Astrocyte (in vitro differentiated cells and primary cell): ENCODE data around the gene DIP2A. TPM values are rescaled to one million over a fixed set of nuclear protein-coding genes. Genes with fewer than 3 reads are reported as not detected.
"Not testable (repeated sequence)": the region's sequence is repeated elsewhere in the genome, so short reads cannot be mapped to it uniquely, and the experiment has no call there.

Source experiments
- DNase-seq: peaks from one replicate; pipeline ENCODE4 v3.0.0-alpha.2; 2010; ENCODE audit warnings: low read depth
- FAIRE-seq: peaks from 2 replicates; lab custom pipeline; 2011; peaks lifted over from hg19 to GRCh38; lab: Jason Lieb, UNC
- H2AFZ ChIP-seq: 2 replicates; pipeline ENCODE4 v1.6.0; 2012; ENCODE audit warnings: low read depth, low read length, inconsistent platforms
- H3K27ac ChIP-seq: 2 replicates; pipeline ENCODE4 v1.5.1; 2011; ENCODE audit warnings: low read depth, low read length, inconsistent platforms
- H3K27me3 ChIP-seq: 2 replicates; pipeline ENCODE4 v1.6.0; 2011; ENCODE audit warnings: low read length, inconsistent platforms; ENCODE audit not compliant: insufficient read depth
- H3K36me3 ChIP-seq: 2 replicates; pipeline ENCODE4 v1.5.1; 2011; ENCODE audit warnings: low read length, inconsistent platforms; ENCODE audit not compliant: insufficient read depth
- H3K4me1 ChIP-seq: 2 replicates; pipeline ENCODE4 v1.5.1; 2011; ENCODE audit warnings: low read length, inconsistent platforms; ENCODE audit not compliant: insufficient read depth
- H3K4me2 ChIP-seq: 2 replicates; pipeline ENCODE4 v1.6.0; 2012; ENCODE audit warnings: low read length, inconsistent platforms
- H3K4me3 ChIP-seq: 2 replicates; pipeline ENCODE4 v1.5.1; 2011; ENCODE audit warnings: low read depth, mild to moderate bottlenecking, low read length, inconsistent platforms; ENCODE audit not compliant: insufficient read depth
- H3K79me2 ChIP-seq: 2 replicates; pipeline ENCODE4 v1.6.0; 2012; ENCODE audit warnings: mild to moderate bottlenecking, low read length, inconsistent platforms; ENCODE audit not compliant: insufficient read depth
- H3K9ac ChIP-seq: 2 replicates; pipeline ENCODE4 v1.6.0; 2012; ENCODE audit warnings: mild to moderate bottlenecking, low read length, inconsistent platforms
- H3K9me3 ChIP-seq: 2 replicates; pipeline ENCODE4 v1.5.1; 2012; ENCODE audit warnings: low read depth, mild to moderate bottlenecking, low read length, inconsistent platforms; ENCODE audit not compliant: insufficient read depth
- H4K20me1 ChIP-seq: 2 replicates; pipeline ENCODE4 v1.6.0; 2012; ENCODE audit warnings: low read length, inconsistent platforms; ENCODE audit not compliant: insufficient read depth
- H3K27ac Mint-ChIP-seq: one replicate; pipeline ENCODE4 v1.8.0; 2021; ENCODE audit warnings: mild to moderate bottlenecking, mixed read lengths; ENCODE audit not compliant: unreplicated experiment
- H3K27me3 Mint-ChIP-seq: one replicate; pipeline ENCODE4 v1.8.0; 2021; ENCODE audit warnings: low read depth, mixed read lengths; ENCODE audit not compliant: unreplicated experiment
- H3K36me3 Mint-ChIP-seq: one replicate; pipeline ENCODE4 v1.8.0; 2021; ENCODE audit warnings: low read depth, mixed read lengths; ENCODE audit not compliant: unreplicated experiment
- H3K4me1 Mint-ChIP-seq: one replicate; pipeline ENCODE4 v1.8.0; 2021; ENCODE audit warnings: low read depth, mixed read lengths; ENCODE audit not compliant: unreplicated experiment
- H3K4me3 Mint-ChIP-seq: one replicate; pipeline ENCODE4 v1.8.0; 2021; ENCODE audit warnings: mild to moderate bottlenecking, moderate library complexity, mixed read lengths; ENCODE audit not compliant: unreplicated experiment
- H3K9me3 Mint-ChIP-seq: one replicate; pipeline ENCODE4 v1.8.0; 2021; ENCODE audit warnings: mild to moderate bottlenecking, mixed read lengths; ENCODE audit not compliant: unreplicated experiment
- EZH2 ChIP-seq: IDR thresholded peaks from 2 replicates; pipeline ENCODE4 v1.6.1; 2012; ENCODE audit warnings: mild to moderate bottlenecking, low read length, inconsistent platforms; ENCODE audit not compliant: insufficient read depth
- total RNA-seq: library from RNA; stranded (reverse); gene quantifications from 2 replicates; pipeline ENCODE4 v1.2.1, GENCODE V29; 2021
- TF ChIP-seq, protein P1 (sequence below): IDR thresholded peaks from 2 replicates; pipeline ENCODE4 v1.5.1; 2011; ENCODE audit warnings: low read depth, mild to moderate bottlenecking, inconsistent platforms, low read length, moderate library complexity; ENCODE audit not compliant: insufficient read depth

DIP2A gene
- total RNA-seq, 1 donor from 2014 or later: 35.4 TPM

GRCh38 chr21:46570119-46570518 lies 111.4 kb downstream of the DIP2A start:
- Mint-ChIP-seq H3K36me3 (peaks cover 42% of the 10 kb centered on the region), H3K27ac (no peak overlapping the region), H3K4me1 (no peaks in the 10 kb centered on the region), H3K27me3 (no peaks in the 10 kb centered on the region), H3K9me3 (peaks cover 3% of the 10 kb centered on the region), H3K4me3 (no peak overlapping the region)
- H4K20me1 ChIP-seq: no peaks in the 10 kb centered on the region
- peaks cover 32% of the 10 kb centered on the region for H3K36me3 ChIP-seq
- no peak for DNase-seq
- TF ChIP-seq EZH2: no peak
- TF ChIP-seq, protein P1, sequence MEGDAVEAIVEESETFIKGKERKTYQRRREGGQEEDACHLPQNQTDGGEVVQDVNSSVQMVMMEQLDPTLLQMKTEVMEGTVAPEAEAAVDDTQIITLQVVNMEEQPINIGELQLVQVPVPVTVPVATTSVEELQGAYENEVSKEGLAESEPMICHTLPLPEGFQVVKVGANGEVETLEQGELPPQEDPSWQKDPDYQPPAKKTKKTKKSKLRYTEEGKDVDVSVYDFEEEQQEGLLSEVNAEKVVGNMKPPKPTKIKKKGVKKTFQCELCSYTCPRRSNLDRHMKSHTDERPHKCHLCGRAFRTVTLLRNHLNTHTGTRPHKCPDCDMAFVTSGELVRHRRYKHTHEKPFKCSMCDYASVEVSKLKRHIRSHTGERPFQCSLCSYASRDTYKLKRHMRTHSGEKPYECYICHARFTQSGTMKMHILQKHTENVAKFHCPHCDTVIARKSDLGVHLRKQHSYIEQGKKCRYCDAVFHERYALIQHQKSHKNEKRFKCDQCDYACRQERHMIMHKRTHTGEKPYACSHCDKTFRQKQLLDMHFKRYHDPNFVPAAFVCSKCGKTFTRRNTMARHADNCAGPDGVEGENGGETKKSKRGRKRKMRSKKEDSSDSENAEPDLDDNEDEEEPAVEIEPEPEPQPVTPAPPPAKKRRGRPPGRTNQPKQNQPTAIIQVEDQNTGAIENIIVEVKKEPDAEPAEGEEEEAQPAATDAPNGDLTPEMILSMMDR: no peak
- no peaks in the 10 kb centered on the region for H3K4me1 ChIP-seq
- H3K79me2 ChIP-seq: no peaks in the 10 kb centered on the region
- H3K4me3 ChIP-seq: no peak overlapping the region
- FAIRE-seq: no peak
- no peak overlapping the region for H3K9ac ChIP-seq
- H3K9me3 ChIP-seq: no peaks in the 10 kb centered on the region
- H3K27me3 ChIP-seq: no peaks in the 10 kb centered on the region
- no peak overlapping the region for H3K27ac ChIP-seq
- H2AFZ ChIP-seq: no peak overlapping the region
- H3K4me2 ChIP-seq: no peak overlapping the region

DNA sequence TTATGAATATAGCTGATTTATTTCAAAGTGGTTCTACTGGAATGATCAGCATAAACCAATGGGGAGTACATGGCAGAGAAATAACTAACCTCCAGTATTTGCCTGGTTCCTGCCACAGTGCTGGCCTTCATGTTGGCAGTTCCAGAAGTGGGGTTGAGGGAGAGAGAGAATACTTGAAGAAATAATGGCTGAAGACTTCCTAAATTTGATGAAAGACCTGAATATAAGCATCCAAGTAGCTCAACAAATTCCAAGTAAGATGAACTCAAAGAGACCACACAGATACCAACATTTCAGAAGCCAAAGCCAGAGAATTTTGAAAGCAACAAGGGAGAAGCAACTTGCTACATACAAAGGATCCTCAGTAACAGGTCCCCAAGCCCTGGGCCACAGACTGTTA lies 111.9 kb downstream of the DIP2A start:
- H3K27me3 ChIP-seq: no peaks in the 10 kb centered on the region
- peaks cover 28% of the 10 kb centered on the region for H3K36me3 ChIP-seq
- no peaks in the 10 kb centered on the region for H4K20me1 ChIP-seq
- DNase-seq (no peak), FAIRE-seq (no peak)
- no peaks in the 10 kb centered on the region for H3K79me2 ChIP-seq
- Mint-ChIP-seq H3K9me3 (peaks cover 3% of the 10 kb centered on the region), H3K4me3 (no peak overlapping the region), H3K27ac (no peak overlapping the region), H3K27me3 (no peaks in the 10 kb centered on the region), H3K36me3 (peaks cover 40% of the 10 kb centered on the region), H3K4me1 (no peaks in the 10 kb centered on the region)
- no peak overlapping the region for H2AFZ ChIP-seq
- no peak overlapping the region for H3K27ac ChIP-seq
- no peak for TF ChIP-seq EZH2
- TF ChIP-seq, protein P1: no peak
- no peaks in the 10 kb centered on the region for H3K9me3 ChIP-seq
- no peaks in the 10 kb centered on the region for H3K4me1 ChIP-seq
- H3K4me2 ChIP-seq: no peak overlapping the region
- H3K4me3 ChIP-seq: no peak overlapping the region
- H3K9ac ChIP-seq: no peak overlapping the region

- Mint-ChIP-seq H3K4me3 (no peak overlapping the region), H3K27me3 (no peaks in the 10 kb centered on the region), H3K36me3 (peaks cover 33% of the 10 kb centered on the region), H3K4me1 (no peaks in the 10 kb centered on the region), H3K27ac (no peak overlapping the region), H3K9me3 (peaks cover 10% of the 10 kb centered on the region)
- no peak for FAIRE-seq
- DNase-seq: no peak
- no peaks in the 10 kb centered on the region for H4K20me1 ChIP-seq
- H3K4me1 ChIP-seq: no peaks in the 10 kb centered on the region
- no peaks in the 10 kb centered on the region for H3K27me3 ChIP-seq
- no peak overlapping the region for H2AFZ ChIP-seq
- TF ChIP-seq, protein P1: no peak
- TF ChIP-seq EZH2: no peak
- H3K36me3 ChIP-seq: peaks cover 11% of the 10 kb centered on the region
- no peak overlapping the region for H3K4me3 ChIP-seq
- H3K27ac ChIP-seq: no peak overlapping the region
- H3K9me3 ChIP-seq: no peaks in the 10 kb centered on the region
- H3K4me2 ChIP-seq: no peak overlapping the region
- no peaks in the 10 kb centered on the region for H3K79me2 ChIP-seq
- no peak overlapping the region for H3K9ac ChIP-seq
Measured at GRCh38 chr21:46572850-46573249, 114.2 kb downstream of the DIP2A start.

GRCh38 chr21:46577786-46578185 lies 119.1 kb downstream of the DIP2A start:
- DNase-seq, H3K27me3 ChIP-seq, H3K9me3 ChIP-seq, H3K4me3 ChIP-seq, H3K4me2 ChIP-seq, H3K36me3 ChIP-seq, FAIRE-seq, H3K79me2 ChIP-seq, H3K27ac ChIP-seq, H3K9ac ChIP-seq, H3K27me3 Mint-ChIP-seq, H3K27ac Mint-ChIP-seq, H4K20me1 ChIP-seq, H3K4me1 ChIP-seq, H2AFZ ChIP-seq, H3K4me1 Mint-ChIP-seq, H3K4me3 Mint-ChIP-seq: not testable (repeated sequence)
- peaks cover 46% of the 10 kb centered on the region for H3K9me3 Mint-ChIP-seq
- H3K36me3 Mint-ChIP-seq: peaks cover 57% of the 10 kb centered on the region
